ENCODE data around the gene DOCK1. TPM values are rescaled to one million over a fixed set of nuclear protein-coding genes. Genes with fewer than 3 reads are reported as not detected.

Gene DOCK1
- total and polyA plus RNA-seq, 2 donors (not counting 1 experiment from before 2014, with no cell fraction given) = 20.5 to 91.0 TPM

GRCh38 chr10:126906704-126907422 lies 1.6 kb downstream of the DOCK1 start:
- H3K36me3 ChIP-seq (ENCODE audit: control insufficient read depth, insufficient read depth, low read length) = peaks cover 2% of the 10 kb centered on the region
- no peaks in the 10 kb centered on the region for H4K20me1 ChIP-seq (ENCODE audit: control insufficient read depth, extremely low read depth, insufficient read depth, low read length)
- no peaks in the 10 kb centered on the region for H3K9me3 ChIP-seq (ENCODE audit: control insufficient read depth, insufficient read depth, low read depth, low read length)
- no peak for DNase-seq (ENCODE audit: low read depth in 2 of 2)
- H3K4me3 ChIP-seq (replicated peaks in 1 of 4; ENCODE audit: control extremely low read depth in 1 of 4, insufficient read depth in 1 of 4, low read depth in 3 of 4, low read length in 4 of 4) = peak overlapping the region; percentile 56 to 84 (median 70)
- H3K27me3 ChIP-seq (ENCODE audit: control insufficient read depth, insufficient read depth, low read length) = no peaks in the 10 kb centered on the region
- H3K27ac ChIP-seq (ENCODE audit: insufficient read depth, low read length) = no peak overlapping the region
- H3K79me2 ChIP-seq (ENCODE audit: control insufficient read depth, insufficient read depth, low read length) = peaks cover 49% of the 10 kb centered on the region
- TF ChIP-seq CTCF (conservative IDR thresholded peaks at IDR 0.05 in 1 of 2, IDR thresholded peaks at IDR 0.05 in 1 of 2; ENCODE audit: low read depth in 1 of 2, low read length in 2 of 2) (no peak), EZH2 (IDR thresholded peaks at IDR 0.05; ENCODE audit: low read length, missing control alignments) (no peak)
- H3K4me1 ChIP-seq (ENCODE audit: control insufficient read depth, extremely low read depth, insufficient read depth, low read length) = peaks cover 8% of the 10 kb centered on the region
- H2AFZ ChIP-seq (ENCODE audit: low read length) = no peak overlapping the region
- peak overlapping the region; percentile 58 for H3K4me2 ChIP-seq (ENCODE audit: extremely low read depth, insufficient read depth, low read length)
- H3K9ac ChIP-seq (ENCODE audit: insufficient read depth, low read length) = peak overlapping the region; percentile 84

GRCh38 chr10:126907423-126907970 lies 2.3 kb downstream of the DOCK1 start:
- no peaks in the 10 kb centered on the region for H4K20me1 ChIP-seq (ENCODE audit: control insufficient read depth, extremely low read depth, insufficient read depth, low read length)
- no peak overlapping the region for H3K27ac ChIP-seq (ENCODE audit: insufficient read depth, low read length)
- peaks cover 52% of the 10 kb centered on the region for H3K79me2 ChIP-seq (ENCODE audit: control insufficient read depth, insufficient read depth, low read length)
- H3K9me3 ChIP-seq (ENCODE audit: control insufficient read depth, insufficient read depth, low read depth, low read length) = no peaks in the 10 kb centered on the region
- H3K4me1 ChIP-seq (ENCODE audit: control insufficient read depth, extremely low read depth, insufficient read depth, low read length) = peaks cover 4% of the 10 kb centered on the region
- DNase-seq (ENCODE audit: low read depth in 2 of 2) = no peak
- peak overlapping the region in 1 of 4 experiments; percentile 84 for H3K4me3 ChIP-seq (replicated peaks in 1 of 4; ENCODE audit: control extremely low read depth in 1 of 4, insufficient read depth in 1 of 4, low read depth in 3 of 4, low read length in 4 of 4)
- H3K27me3 ChIP-seq (ENCODE audit: control insufficient read depth, insufficient read depth, low read length) = no peaks in the 10 kb centered on the region
- H3K9ac ChIP-seq (ENCODE audit: insufficient read depth, low read length) = no peak overlapping the region
- H3K4me2 ChIP-seq (ENCODE audit: extremely low read depth, insufficient read depth, low read length) = no peak overlapping the region
- TF ChIP-seq EZH2 (IDR thresholded peaks at IDR 0.05; ENCODE audit: low read length, missing control alignments) (no peak), CTCF (conservative IDR thresholded peaks at IDR 0.05 in 1 of 2, IDR thresholded peaks at IDR 0.05 in 1 of 2; ENCODE audit: low read depth in 1 of 2, low read length in 2 of 2) (no peak)
- no peak overlapping the region for H2AFZ ChIP-seq (ENCODE audit: low read length)
- H3K36me3 ChIP-seq (ENCODE audit: control insufficient read depth, insufficient read depth, low read length) = peaks cover 2% of the 10 kb centered on the region

- no peak overlapping the region for H3K9ac ChIP-seq (ENCODE audit: insufficient read depth, low read length)
- H3K4me2 ChIP-seq (ENCODE audit: extremely low read depth, insufficient read depth, low read length) = peak overlapping the region; percentile 16
- H3K4me3 ChIP-seq (replicated peaks in 1 of 4; ENCODE audit: control extremely low read depth in 1 of 4, insufficient read depth in 1 of 4, low read depth in 3 of 4, low read length in 4 of 4) = no peak overlapping the region
- H3K36me3 ChIP-seq (ENCODE audit: control insufficient read depth, insufficient read depth, low read length) = peaks cover 2% of the 10 kb centered on the region
- no peak for TF ChIP-seq CTCF (conservative IDR thresholded peaks at IDR 0.05 in 1 of 2, IDR thresholded peaks at IDR 0.05 in 1 of 2; ENCODE audit: low read depth in 1 of 2, low read length in 2 of 2)
- no peaks in the 10 kb centered on the region for H4K20me1 ChIP-seq (ENCODE audit: control insufficient read depth, extremely low read depth, insufficient read depth, low read length)
- no peaks in the 10 kb centered on the region for H3K27me3 ChIP-seq (ENCODE audit: control insufficient read depth, insufficient read depth, low read length)
- H3K79me2 ChIP-seq (ENCODE audit: control insufficient read depth, insufficient read depth, low read length) = peaks cover 59% of the 10 kb centered on the region
- peaks cover 3% of the 10 kb centered on the region for H3K4me1 ChIP-seq (ENCODE audit: control insufficient read depth, extremely low read depth, insufficient read depth, low read length)
- no peaks in the 10 kb centered on the region for H3K9me3 ChIP-seq (ENCODE audit: control insufficient read depth, insufficient read depth, low read depth, low read length)
- H2AFZ ChIP-seq (ENCODE audit: low read length) = no peak overlapping the region
- peak in 1 of 2 donors; percentile 20 for DNase-seq (ENCODE audit: low read depth in 2 of 2)
- no peak overlapping the region for H3K27ac ChIP-seq (ENCODE audit: insufficient read depth, low read length)
Observed at GRCh38 chr10:126908225-126908624, 3.0 kb downstream of the DOCK1 start.

Measured in fibroblast of lung (primary cell).